Measurements from ENCODE around the gene HRC. TPM values are rescaled to one million over a fixed set of nuclear protein-coding genes. Genes with fewer than 3 reads are reported as not detected.
"Not testable (repeated sequence)": the region's sequence is repeated elsewhere in the genome, so short reads cannot be mapped to it uniquely, and the experiment has no call there.

HRC gene
- polyA plus RNA-seq, 1 experiment: 0.25 TPM

DNA sequence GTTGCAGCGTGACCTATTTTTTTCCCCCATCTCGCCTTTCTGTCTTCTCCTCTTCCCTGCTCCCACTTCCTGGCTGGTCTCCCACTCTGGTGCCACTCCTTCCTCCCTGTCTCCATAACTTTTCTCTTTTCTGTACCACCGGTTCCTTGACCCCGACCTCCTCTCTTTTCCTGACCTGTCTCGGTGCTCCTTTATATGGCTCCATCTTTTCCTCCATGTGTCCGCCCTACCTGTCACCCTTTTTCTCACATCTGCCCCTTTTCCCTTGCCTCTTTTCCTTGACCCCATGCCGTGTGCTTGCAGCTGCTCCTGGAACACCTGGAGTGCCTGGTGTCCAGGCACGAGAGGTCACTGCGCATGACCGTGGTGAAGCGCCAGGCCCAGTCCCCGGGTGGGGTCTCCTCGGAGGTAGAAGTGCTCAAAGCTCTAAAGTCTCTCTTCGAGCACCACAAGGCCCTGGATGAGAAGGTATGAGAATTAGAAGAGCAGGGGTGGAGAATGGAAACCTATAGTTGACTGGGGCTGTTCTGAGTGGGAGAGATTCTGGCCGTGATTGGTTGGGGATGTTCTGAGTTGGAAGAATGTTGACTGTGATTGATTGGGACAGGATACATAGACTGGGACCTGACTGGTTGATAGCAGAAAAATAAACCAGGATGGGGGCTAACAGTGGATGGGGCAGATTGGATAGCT is 26.5 kb downstream of the HRC start:
- POLR2A ChIA-PET: no interaction called here
- no peak overlapping the region; the same call in 1 of the 2 replicates for H3K4me3 ChIP-seq (ENCODE audit: low read depth, low read length)
- TF ChIP-seq, protein P1, sequence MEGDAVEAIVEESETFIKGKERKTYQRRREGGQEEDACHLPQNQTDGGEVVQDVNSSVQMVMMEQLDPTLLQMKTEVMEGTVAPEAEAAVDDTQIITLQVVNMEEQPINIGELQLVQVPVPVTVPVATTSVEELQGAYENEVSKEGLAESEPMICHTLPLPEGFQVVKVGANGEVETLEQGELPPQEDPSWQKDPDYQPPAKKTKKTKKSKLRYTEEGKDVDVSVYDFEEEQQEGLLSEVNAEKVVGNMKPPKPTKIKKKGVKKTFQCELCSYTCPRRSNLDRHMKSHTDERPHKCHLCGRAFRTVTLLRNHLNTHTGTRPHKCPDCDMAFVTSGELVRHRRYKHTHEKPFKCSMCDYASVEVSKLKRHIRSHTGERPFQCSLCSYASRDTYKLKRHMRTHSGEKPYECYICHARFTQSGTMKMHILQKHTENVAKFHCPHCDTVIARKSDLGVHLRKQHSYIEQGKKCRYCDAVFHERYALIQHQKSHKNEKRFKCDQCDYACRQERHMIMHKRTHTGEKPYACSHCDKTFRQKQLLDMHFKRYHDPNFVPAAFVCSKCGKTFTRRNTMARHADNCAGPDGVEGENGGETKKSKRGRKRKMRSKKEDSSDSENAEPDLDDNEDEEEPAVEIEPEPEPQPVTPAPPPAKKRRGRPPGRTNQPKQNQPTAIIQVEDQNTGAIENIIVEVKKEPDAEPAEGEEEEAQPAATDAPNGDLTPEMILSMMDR (IDR thresholded peaks at IDR 0.05; ENCODE audit: insufficient read depth, low read depth, low read length): no peak
- no peak for DNase-seq (ENCODE audit: low read depth)
- H3K27me3 ChIP-seq (ENCODE audit: control insufficient read depth, insufficient read depth, low read length): peaks cover 2% of the 10 kb centered on the region
- H3K36me3 ChIP-seq (ENCODE audit: control insufficient read depth, insufficient read depth, low read length): no peaks in the 10 kb centered on the region
- CTCF ChIA-PET: interaction anchor here (0.8 to 1.8 kb wide), 5 partner anchors 11 to 73 kb away, joined by 3 to 5 read pairs (median 4); partner anchors contain the start of gene LIN7B

- Histone ChIP-seq H3K27me3 (ENCODE audit: control insufficient read depth, insufficient read depth, low read length) (peaks cover 2% of the 10 kb centered on the region), H3K36me3 (ENCODE audit: control insufficient read depth, insufficient read depth, low read length) (no peaks in the 10 kb centered on the region), H3K4me3 (ENCODE audit: low read depth, low read length) (peak overlapping the region; percentile 40)
- ChIA-PET CTCF (interaction anchor here (0.8 to 1.8 kb wide), 5 partner anchors 11 to 134 kb away, joined by 3 to 5 read pairs (median 4); partner anchors contain the start of gene RUVBL2), POLR2A (interaction anchor here (0.6 to 1.0 kb wide), 5 partner anchors 9 to 291 kb away, joined by 3 to 12 read pairs (median 3); no protein-coding TSS in a partner anchor)
- DNase-seq (ENCODE audit: low read depth): peak; percentile 77
- TF ChIP-seq, protein P1 (IDR thresholded peaks at IDR 0.05; ENCODE audit: insufficient read depth, low read depth, low read length): peak; percentile 20; the same call in 1 of the 2 replicates
Observed at GRCh38 chr19:49127674-49128544, 27.3 kb downstream of the HRC start.

DNA sequence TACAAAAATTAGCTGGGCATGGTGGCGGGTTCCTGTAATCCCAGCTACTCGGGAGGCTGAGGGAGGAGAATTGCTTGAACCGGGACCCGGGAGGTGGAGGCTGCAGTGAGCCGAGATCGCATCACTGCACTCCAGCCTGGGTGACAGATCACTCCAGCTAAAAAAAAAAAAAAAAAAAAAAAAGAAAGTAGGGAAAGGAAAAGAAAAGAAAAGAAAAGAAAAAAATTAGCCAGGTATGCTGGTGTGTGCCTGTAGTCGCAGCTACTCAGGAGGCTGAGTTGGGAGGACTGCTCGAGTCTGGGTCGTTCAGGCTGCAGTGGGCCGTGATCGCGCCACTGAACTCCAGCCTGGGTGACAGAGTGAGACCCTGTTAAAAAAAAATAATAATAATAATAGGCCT is 28.0 kb downstream of the HRC start:
- H3K27me3 ChIP-seq (ENCODE audit: control insufficient read depth, insufficient read depth, low read length); H3K36me3 ChIP-seq (ENCODE audit: control insufficient read depth, insufficient read depth, low read length); H3K4me3 ChIP-seq (ENCODE audit: low read depth, low read length); DNase-seq (ENCODE audit: low read depth): not testable (repeated sequence)
- POLR2A ChIA-PET: interaction anchor here (0.6 to 1.0 kb wide), 5 partner anchors 9 to 290 kb away, joined by 3 to 12 read pairs (median 3); no protein-coding TSS in a partner anchor
- CTCF ChIA-PET: interaction anchor here (0.9 to 1.8 kb wide), 4 partner anchors 10 to 134 kb away, joined by 3 to 5 read pairs (median 4); partner anchors contain the start of gene RUVBL2

GRCh38 chr19:49126575-49126974 is 28.6 kb downstream of the HRC start:
- ChIA-PET POLR2A (interaction anchor here (0.6 kb wide), 1 partner anchor 24 kb away, joined by 5 read pairs; no protein-coding TSS in a partner anchor), CTCF (interaction anchor here (1.8 kb wide), 1 partner anchor 20 kb away, joined by 5 read pairs; no protein-coding TSS in a partner anchor)

DNA sequence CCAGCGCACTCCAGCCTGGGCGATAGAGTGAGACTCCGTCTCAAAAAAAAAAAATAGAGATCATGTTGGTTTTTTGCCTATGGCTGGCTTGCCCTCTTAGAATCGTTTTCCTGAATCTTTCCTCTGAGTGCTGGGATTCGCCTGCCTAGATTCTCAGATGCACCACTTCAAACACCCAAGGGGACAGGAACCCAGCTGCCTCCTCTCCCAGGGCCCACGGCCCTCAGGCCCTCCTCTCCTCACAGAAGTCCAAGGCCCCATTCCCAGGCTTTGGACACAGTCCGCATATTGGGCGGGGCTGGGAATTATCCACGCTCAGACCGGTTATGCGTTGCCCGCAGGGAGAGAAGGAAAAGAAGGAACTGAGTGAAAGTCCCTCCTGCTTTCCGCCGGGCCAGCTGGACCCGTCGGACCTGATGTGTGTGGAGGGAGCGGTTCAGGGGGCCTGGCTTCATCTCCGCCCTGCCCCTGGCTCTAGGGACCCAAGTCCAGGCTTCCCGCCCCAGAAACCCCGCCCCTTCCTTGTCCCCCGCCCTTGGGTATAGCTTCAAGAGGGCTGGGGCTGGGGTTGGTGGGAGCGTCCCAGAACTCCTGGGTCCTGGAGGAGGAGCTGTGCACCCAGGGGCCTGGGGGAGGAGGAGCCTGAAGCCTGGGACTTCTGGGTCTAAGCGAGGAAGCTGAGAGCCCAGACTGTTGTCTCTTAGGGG is 30.0 kb downstream of the HRC start:
- Histone ChIP-seq H3K27me3 (ENCODE audit: control insufficient read depth, insufficient read depth, low read length) (peaks cover 7% of the 10 kb centered on the region), H3K36me3 (ENCODE audit: control insufficient read depth, insufficient read depth, low read length) (no peaks in the 10 kb centered on the region), H3K4me3 (ENCODE audit: low read depth, low read length) (no peak overlapping the region)
- no peak for DNase-seq (ENCODE audit: low read depth)
- ChIA-PET POLR2A (no interaction called here), CTCF (interaction anchor here (0.9 kb wide), 1 partner anchor 90 kb away, joined by 3 read pairs; no protein-coding TSS in a partner anchor)
- TF ChIP-seq, protein P1 (IDR thresholded peaks at IDR 0.05; ENCODE audit: insufficient read depth, low read depth, low read length): no peak

More at GRCh38 chr19:49126575-49126974, 28.6 kb downstream of the HRC start:
- TF ChIP-seq, protein P1 (IDR thresholded peaks at IDR 0.05; ENCODE audit: insufficient read depth, low read depth, low read length): no peak
- Histone ChIP-seq H3K4me3 (ENCODE audit: low read depth, low read length) (no peak overlapping the region), H3K27me3 (ENCODE audit: control insufficient read depth, insufficient read depth, low read length) (peaks cover 2% of the 10 kb centered on the region), H3K36me3 (ENCODE audit: control insufficient read depth, insufficient read depth, low read length) (no peaks in the 10 kb centered on the region)
- DNase-seq (ENCODE audit: low read depth): no peak

DNA sequence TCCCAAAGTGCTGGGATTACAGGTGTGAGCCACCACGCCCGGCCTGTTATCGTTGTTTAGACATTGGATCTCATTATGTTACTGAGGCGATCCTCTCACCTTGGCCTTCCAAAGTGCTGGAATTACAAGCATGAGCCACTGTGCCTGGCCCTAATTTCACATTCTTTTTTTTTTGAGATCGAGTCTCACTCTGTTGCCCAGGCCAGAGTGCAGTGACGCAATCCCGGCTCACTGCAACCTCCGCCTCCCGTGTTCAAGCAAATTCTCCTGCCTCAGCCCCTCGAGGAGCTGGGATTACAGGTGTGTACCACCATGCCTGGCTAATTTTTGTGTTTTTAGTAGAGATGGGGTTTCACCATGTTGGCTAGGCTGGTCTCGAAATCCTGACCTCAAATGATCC is 31.9 kb downstream of the HRC start:
- CTCF ChIA-PET: interaction anchor here (1.4 kb wide), 1 partner anchor 9 kb away, joined by 3 read pairs; the partner anchor contains the start of gene LIN7B
- POLR2A ChIA-PET; DNase-seq (ENCODE audit: low read depth); H3K27me3 ChIP-seq (ENCODE audit: control insufficient read depth, insufficient read depth, low read length); H3K4me3 ChIP-seq (ENCODE audit: low read depth, low read length); H3K36me3 ChIP-seq (ENCODE audit: control insufficient read depth, insufficient read depth, low read length): not testable (repeated sequence)

DNA sequence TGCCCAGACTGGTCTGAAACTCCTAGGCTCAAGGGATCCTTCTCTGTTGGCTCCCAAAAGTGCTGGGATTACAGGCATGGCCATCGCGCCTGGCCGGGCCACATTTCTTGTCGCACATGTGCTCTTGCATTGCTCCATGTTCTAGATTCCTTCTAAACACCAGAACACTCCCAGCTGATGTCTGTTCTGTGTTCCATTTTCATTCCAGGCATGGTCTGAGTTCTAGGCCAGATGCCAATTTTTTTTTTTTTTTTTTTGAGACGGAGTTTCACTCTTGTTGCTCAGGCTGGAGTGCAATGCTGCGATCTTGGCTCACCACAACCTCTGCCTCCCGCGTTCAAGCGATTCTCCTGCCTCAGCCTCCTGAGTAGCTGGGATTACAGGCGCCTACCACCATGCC is 33.4 kb downstream of the HRC start:
- POLR2A ChIA-PET; H3K36me3 ChIP-seq (ENCODE audit: control insufficient read depth, insufficient read depth, low read length); DNase-seq (ENCODE audit: low read depth); H3K27me3 ChIP-seq (ENCODE audit: control insufficient read depth, insufficient read depth, low read length); H3K4me3 ChIP-seq (ENCODE audit: low read depth, low read length): not testable (repeated sequence)
- CTCF ChIA-PET: interaction anchor here (0.6 to 2.8 kb wide), 3 partner anchors 24 to 788 kb away, joined by 3 to 9 read pairs (median 4); no protein-coding TSS in a partner anchor

Data from BJ (cell line).